K562 (cell line): ENCODE measurements around the gene MYO3B. TPM values are rescaled to one million over a fixed set of nuclear protein-coding genes. Genes with fewer than 3 reads are reported as not detected.
A peak's percentile ranks its signal among the peaks of the same experiment; 100 is the strongest.

Experiments
- CEBPG ChIP-seq, 3 experiments: fragments of 200-800 bp in 1 of 3; sonication (Bioruptor generic) in 1 of 3; sonication (generic) in 1 of 3; formaldehyde crosslinking in 1 of 3; IDR thresholded peaks in 2 of 3; conservative IDR thresholded peaks in 1 of 3; 2 replicates each; pipeline versions ENCODE4 v1.6.1 to v1.8.0; 2016 to 2022; ENCODE audit warnings: missing compliant biosample characterization in 2 of 3, missing genetic modification characterization in 2 of 3, mild to moderate bottlenecking in 1 of 3, missing genetic modification reagents in 1 of 3
- EP300 ChIP-seq: IDR thresholded peaks from 2 replicates; pipeline ENCODE4 v1.6.1; 2012; ENCODE audit warnings: low read length, improper control_type of control experiment
- FOXK2 ChIP-seq, 2 experiments: fragments of 450-650 bp; IDR thresholded peaks in 1 of 2; conservative IDR thresholded peaks in 1 of 2; 2 replicates each; pipeline ENCODE4 v1.6.1; 2016; ENCODE audit warnings: low read depth in 2 of 2, mild to moderate bottlenecking in 1 of 2
- KLF16 ChIP-seq: IDR thresholded peaks from 2 replicates; pipeline ENCODE4 v1.6.1; 2016; ENCODE audit warnings: antibody characterized with exemption
- MAZ ChIP-seq, 2 experiments: fragments of 450-650 bp in 1 of 2; sonication (generic) in 1 of 2; formaldehyde crosslinking; IDR thresholded peaks in 1 of 2; conservative IDR thresholded peaks in 1 of 2; 2 replicates each; pipeline versions ENCODE4 v1.4.0 to v1.5.0; 2020; ENCODE audit warnings: mild to moderate bottlenecking in 1 of 2, missing genetic modification reagents in 1 of 2
- SIX5 ChIP-seq, 2 experiments: IDR thresholded peaks; 2 replicates each; pipeline ENCODE4 v1.6.1; 2011; ENCODE audit warnings: low read length in 2 of 2, borderline replicate concordance in 1 of 2, low read depth in 1 of 2, mild to moderate bottlenecking in 1 of 2, moderate library complexity in 1 of 2; ENCODE audit not compliant: insufficient read depth in 1 of 2
- U2AF2 ChIP-seq: fragments of 200-400 bp; formaldehyde crosslinking; optimal IDR thresholded peaks from 2 replicates; pipeline ENCODE3; 2017; ENCODE audit warnings: low read depth, mild to moderate bottlenecking, low read length
- XRCC5 ChIP-seq: fragments of 200-400 bp; formaldehyde crosslinking; IDR thresholded peaks from 2 replicates; pipeline ENCODE4 v1.6.1; 2017; ENCODE audit warnings: low read depth, mild to moderate bottlenecking, low read length
- ZBTB8A ChIP-seq: fragments of 450-650 bp; IDR thresholded peaks from 2 replicates; pipeline ENCODE4 v1.6.1; 2018; ENCODE audit warnings: mild to moderate bottlenecking, moderate library complexity; ENCODE audit not compliant: partially characterized antibody
- polyA plus RNA-seq, 8 experiments: library from polyadenylated mRNA; depleted of rRNA in 4 of 8; stranded (reverse) in 5 of 8; unstranded in 3 of 8; fragments of >200 nt; fragmentation: Nextera tagmentation in 2 of 8; fragmentation: Illumina TruSeq in 1 of 8; extraction: Ambion mirVana in 2 of 8; extraction: Trizol in 1 of 8; gene quantifications; 2 replicates each; pipeline versions ENCODE4 v1.2.1 to v1.2.3, GENCODE V29; 2011 to 2014; ENCODE audit warnings: inconsistent platforms in 1 of 8, missing spikeins in 1 of 8
- total RNA-seq, 7 experiments: library from RNA; depleted of rRNA in 6 of 7; stranded (reverse); fragments of >200 nt in 6 of 7; fragmentation: Illumina TruSeq in 2 of 7; extraction: Trizol in 2 of 7; gene quantifications; 2 replicates each; pipeline versions ENCODE4 v1.2.1 to v1.2.3, GENCODE V29; 2011 to 2021; ENCODE audit warnings: low replicate concordance in 1 of 7
- TF ChIP-seq, protein P1 (sequence below): fragments of 200-800 bp; sonication (Bioruptor generic); IDR thresholded peaks from 2 replicates; pipeline ENCODE4 v1.6.1; 2017; ENCODE audit warnings: missing genetic modification characterization, missing compliant biosample characterization
- TF ChIP-seq, protein P2 (sequence below): sonication (generic); formaldehyde crosslinking; IDR thresholded peaks from 2 replicates; pipeline ENCODE4 v1.8.1; 2023; ENCODE audit warnings: missing genetic modification reagents, mild to moderate bottlenecking, borderline replicate concordance
- TF ChIP-seq, protein P3 (sequence below): fragments of 250-450 bp; sonication (Bioruptor Pico); IDR thresholded peaks from 2 replicates; pipeline ENCODE4 v1.4.0; 2020; ENCODE audit warnings: mild to moderate bottlenecking, moderate library complexity
- TF ChIP-seq, protein P4 (sequence below): fragments of 450-650 bp; formaldehyde crosslinking; IDR thresholded peaks from 2 replicates; pipeline ENCODE4 v1.4.0; 2022; ENCODE audit warnings: mild to moderate bottlenecking, moderate library complexity
- TF ChIP-seq, protein P5 (sequence below): sonication (generic); formaldehyde crosslinking; IDR thresholded peaks from 2 replicates; pipeline ENCODE4 v1.8.0; 2022; ENCODE audit warnings: mild to moderate bottlenecking, missing genetic modification reagents

Gene MYO3B
- total and polyA plus RNA-seq, 9 of the 15 experiments (the other 6 are each of a cell fraction or from before 2014, with no cell fraction given) = 2.7 to 6.5 (median 3.6) TPM

DNA sequence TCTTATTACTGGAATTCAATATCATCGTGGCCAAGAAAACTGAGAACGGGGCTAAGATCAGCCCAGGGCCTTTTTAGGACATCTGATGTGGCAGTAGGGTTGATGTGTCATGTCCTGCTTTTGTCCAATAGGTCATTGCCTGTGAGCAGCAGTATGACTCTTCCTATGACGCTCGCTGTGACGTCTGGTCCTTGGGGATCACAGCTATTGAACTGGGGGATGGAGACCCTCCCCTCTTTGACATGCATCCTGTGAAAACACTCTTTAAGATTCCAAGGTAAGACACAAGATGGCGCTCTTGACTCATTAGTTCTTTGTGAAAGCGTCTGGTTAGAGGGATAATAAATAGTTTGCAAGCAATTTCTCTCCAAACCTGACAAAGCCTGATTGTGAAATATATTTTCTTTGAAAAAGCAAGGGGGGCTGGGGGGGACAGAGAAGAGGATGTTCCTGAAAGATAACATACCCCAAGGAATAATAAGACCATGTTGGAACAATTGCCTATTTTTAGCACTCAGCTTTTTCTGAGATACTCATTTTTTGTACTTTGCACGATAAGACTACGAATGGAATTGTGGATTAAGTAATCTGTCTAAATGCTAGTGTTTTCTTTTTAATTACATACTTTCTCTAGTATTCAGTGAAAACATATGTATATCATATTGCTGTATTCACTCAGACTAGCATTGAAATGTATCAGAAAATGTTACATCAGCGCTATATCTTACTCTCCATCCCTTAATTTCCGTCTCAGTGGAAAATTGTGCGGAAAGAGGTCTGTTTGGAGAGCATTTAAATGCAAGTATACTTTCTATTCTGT lies 58.1 kb downstream of the MYO3B start (continued):
- TF ChIP-seq FOXK2 (conservative IDR thresholded peaks at IDR 0.05 in 1 of 2, IDR thresholded peaks at IDR 0.05 in 1 of 2; ENCODE audit: low read depth in 2 of 2) = peak in 1 of 2 experiments; percentile 20; a peak in 1 of 4 replicates
- TF ChIP-seq, protein P1, sequence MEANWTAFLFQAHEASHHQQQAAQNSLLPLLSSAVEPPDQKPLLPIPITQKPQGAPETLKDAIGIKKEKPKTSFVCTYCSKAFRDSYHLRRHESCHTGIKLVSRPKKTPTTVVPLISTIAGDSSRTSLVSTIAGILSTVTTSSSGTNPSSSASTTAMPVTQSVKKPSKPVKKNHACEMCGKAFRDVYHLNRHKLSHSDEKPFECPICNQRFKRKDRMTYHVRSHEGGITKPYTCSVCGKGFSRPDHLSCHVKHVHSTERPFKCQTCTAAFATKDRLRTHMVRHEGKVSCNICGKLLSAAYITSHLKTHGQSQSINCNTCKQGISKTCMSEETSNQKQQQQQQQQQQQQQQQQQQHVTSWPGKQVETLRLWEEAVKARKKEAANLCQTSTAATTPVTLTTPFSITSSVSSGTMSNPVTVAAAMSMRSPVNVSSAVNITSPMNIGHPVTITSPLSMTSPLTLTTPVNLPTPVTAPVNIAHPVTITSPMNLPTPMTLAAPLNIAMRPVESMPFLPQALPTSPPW (CRISPR knock-in tag) = peak; percentile 100
- no peak for TF ChIP-seq SIX5 (IDR thresholded peaks at IDR 0.05; ENCODE audit: borderline replicate concordance in 1 of 2, insufficient read depth in 1 of 2, low read depth in 1 of 2, low read length in 2 of 2)
- TF ChIP-seq U2AF2 = no peak
- TF ChIP-seq, protein P2, sequence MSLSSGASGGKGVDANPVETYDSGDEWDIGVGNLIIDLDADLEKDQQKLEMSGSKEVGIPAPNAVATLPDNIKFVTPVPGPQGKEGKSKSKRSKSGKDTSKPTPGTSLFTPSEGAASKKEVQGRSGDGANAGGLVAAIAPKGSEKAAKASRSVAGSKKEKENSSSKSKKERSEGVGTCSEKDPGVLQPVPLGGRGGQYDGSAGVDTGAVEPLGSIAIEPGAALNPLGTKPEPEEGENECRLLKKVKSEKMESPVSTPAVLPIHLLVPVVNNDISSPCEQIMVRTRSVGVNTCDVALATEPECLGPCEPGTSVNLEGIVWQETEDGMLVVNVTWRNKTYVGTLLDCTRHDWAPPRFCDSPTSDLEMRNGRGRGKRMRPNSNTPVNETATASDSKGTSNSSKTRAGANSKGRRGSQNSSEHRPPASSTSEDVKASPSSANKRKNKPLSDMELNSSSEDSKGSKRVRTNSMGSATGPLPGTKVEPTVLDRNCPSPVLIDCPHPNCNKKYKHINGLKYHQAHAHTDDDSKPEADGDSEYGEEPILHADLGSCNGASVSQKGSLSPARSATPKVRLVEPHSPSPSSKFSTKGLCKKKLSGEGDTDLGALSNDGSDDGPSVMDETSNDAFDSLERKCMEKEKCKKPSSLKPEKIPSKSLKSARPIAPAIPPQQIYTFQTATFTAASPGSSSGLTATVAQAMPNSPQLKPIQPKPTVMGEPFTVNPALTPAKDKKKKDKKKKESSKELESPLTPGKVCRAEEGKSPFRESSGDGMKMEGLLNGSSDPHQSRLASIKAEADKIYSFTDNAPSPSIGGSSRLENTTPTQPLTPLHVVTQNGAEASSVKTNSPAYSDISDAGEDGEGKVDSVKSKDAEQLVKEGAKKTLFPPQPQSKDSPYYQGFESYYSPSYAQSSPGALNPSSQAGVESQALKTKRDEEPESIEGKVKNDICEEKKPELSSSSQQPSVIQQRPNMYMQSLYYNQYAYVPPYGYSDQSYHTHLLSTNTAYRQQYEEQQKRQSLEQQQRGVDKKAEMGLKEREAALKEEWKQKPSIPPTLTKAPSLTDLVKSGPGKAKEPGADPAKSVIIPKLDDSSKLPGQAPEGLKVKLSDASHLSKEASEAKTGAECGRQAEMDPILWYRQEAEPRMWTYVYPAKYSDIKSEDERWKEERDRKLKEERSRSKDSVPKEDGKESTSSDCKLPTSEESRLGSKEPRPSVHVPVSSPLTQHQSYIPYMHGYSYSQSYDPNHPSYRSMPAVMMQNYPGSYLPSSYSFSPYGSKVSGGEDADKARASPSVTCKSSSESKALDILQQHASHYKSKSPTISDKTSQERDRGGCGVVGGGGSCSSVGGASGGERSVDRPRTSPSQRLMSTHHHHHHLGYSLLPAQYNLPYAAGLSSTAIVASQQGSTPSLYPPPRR (CRISPR knock-in tag) = 0 out of 2 replicates have a peak, but pooled peaks have one; percentile 44
- TF ChIP-seq ZBTB8A = no peak
- peak; percentile 94 for TF ChIP-seq EP300
- TF ChIP-seq, protein P3, sequence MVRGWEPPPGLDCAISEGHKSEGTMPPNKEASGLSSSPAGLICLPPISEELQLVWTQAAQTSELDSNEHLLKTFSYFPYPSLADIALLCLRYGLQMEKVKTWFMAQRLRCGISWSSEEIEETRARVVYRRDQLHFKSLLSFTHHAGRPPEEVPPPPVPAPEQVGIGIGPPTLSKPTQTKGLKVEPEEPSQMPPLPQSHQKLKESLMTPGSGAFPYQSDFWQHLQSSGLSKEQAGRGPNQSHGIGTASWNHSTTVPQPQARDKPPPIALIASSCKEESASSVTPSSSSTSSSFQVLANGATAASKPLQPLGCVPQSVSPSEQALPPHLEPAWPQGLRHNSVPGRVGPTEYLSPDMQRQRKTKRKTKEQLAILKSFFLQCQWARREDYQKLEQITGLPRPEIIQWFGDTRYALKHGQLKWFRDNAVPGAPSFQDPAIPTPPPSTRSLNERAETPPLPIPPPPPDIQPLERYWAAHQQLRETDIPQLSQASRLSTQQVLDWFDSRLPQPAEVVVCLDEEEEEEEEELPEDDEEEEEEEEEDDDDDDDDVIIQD = no peak
- TF ChIP-seq MAZ (CRISPR knock-in tag; conservative IDR thresholded peaks at IDR 0.05 in 1 of 2, IDR thresholded peaks at IDR 0.05 in 1 of 2) = peak; percentile 5 to 77; a peak in 2 of 4 replicates
- TF ChIP-seq, protein P4, sequence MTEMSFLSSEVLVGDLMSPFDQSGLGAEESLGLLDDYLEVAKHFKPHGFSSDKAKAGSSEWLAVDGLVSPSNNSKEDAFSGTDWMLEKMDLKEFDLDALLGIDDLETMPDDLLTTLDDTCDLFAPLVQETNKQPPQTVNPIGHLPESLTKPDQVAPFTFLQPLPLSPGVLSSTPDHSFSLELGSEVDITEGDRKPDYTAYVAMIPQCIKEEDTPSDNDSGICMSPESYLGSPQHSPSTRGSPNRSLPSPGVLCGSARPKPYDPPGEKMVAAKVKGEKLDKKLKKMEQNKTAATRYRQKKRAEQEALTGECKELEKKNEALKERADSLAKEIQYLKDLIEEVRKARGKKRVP (CRISPR knock-in tag) = peak; percentile 48; the same call in 1 of the 2 replicates
- TF ChIP-seq CEBPG (CRISPR knock-in tag; IDR thresholded peaks at IDR 0.05) = peak; percentile 76; the same call in 1 of the 2 replicates
- TF ChIP-seq CEBPG (tag; conservative IDR thresholded peaks at IDR 0.05 in 1 of 2, IDR thresholded peaks at IDR 0.05 in 1 of 2) = peak; percentile 83 to 98
- TF ChIP-seq XRCC5 = no peak
- peak; percentile 74; the same call in 1 of the 2 replicates for TF ChIP-seq KLF16
- TF ChIP-seq, protein P5, sequence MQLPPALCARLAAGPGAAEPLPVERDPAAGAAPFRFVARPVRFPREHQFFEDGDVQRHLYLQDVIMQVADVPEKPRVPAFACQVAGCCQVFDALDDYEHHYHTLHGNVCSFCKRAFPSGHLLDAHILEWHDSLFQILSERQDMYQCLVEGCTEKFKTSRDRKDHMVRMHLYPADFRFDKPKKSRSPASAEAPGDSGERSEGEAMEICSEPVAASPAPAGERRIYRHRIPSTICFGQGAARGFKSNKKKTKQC (CRISPR knock-in tag) = no peak
